ENCODE results near the gene APRT. TPM values are rescaled to one million over a fixed set of nuclear protein-coding genes. Genes with fewer than 3 reads are reported as not detected.
"Not testable (repeated sequence)": the region's sequence is repeated elsewhere in the genome, so short reads cannot be mapped to it uniquely, and the experiment has no call there.

Gene APRT
- total RNA-seq, 1 experiment from 2014 or later = 134 TPM

GRCh38 chr16:88792078-88792550, 19.6 kb downstream of the APRT start:
- no peak for DNase-seq (ENCODE audit: low spot score)
- intact Hi-C loops (cut with micrococcal nuclease; ENCODE audit: unreplicated experiment) = no loop called here
- Histone ChIP-seq H3K9me3 (ENCODE audit: low read depth, low read length, poor library complexity, severe bottlenecking) (no peaks in the 10 kb centered on the region), H3K27me3 (replicated peaks; ENCODE audit: insufficient read depth, low read depth, low read length, poor library complexity) (no peaks in the 10 kb centered on the region), H3K4me3 (ENCODE audit: low read depth, low read length, poor library complexity, severe bottlenecking) (no peak overlapping the region), H3K27ac (ENCODE audit: low read depth, low read length, poor library complexity, severe bottlenecking) (no peak overlapping the region), H3K4me1 (ENCODE audit: insufficient read depth, low read length, poor library complexity, severe bottlenecking) (peaks cover 11% of the 10 kb centered on the region), H3K36me3 (ENCODE audit: insufficient read depth, low read length, poor library complexity, severe bottlenecking) (no peaks in the 10 kb centered on the region)
- BruUV-seq (replicated peaks) = no TSS peak
- POLR2A ChIA-PET (ENCODE audit: low non-redundant PET) = no interaction called here
- CTCF ChIA-PET = no interaction called here
- TF ChIP-seq EZH2 (IDR thresholded peaks at IDR 0.05; ENCODE audit: borderline replicate concordance, low read depth, low read length, poor library complexity, severe bottlenecking) = no peak
- TF ChIP-seq CTCF (conservative IDR thresholded peaks at IDR 0.05; ENCODE audit: low read depth, low read length) = no peak

- no TSS peak for BruUV-seq (replicated peaks)
Observed at GRCh38 chr16:88790312-88791211, 21.2 kb downstream of the APRT start.

GRCh38 chr16:88789594-88789993, 22.1 kb downstream of the APRT start:
- CTCF ChIA-PET = no interaction called here

More at GRCh38 chr16:88790312-88791211, 21.2 kb downstream of the APRT start:
- H3K4me3 ChIP-seq (ENCODE audit: low read depth, low read length, poor library complexity, severe bottlenecking) = no peak overlapping the region
- intact Hi-C loops (cut with micrococcal nuclease; ENCODE audit: unreplicated experiment) = no loop called here
- TF ChIP-seq CTCF (conservative IDR thresholded peaks at IDR 0.05; ENCODE audit: low read depth, low read length) = no peak
- TF ChIP-seq EZH2 (IDR thresholded peaks at IDR 0.05; ENCODE audit: borderline replicate concordance, low read depth, low read length, poor library complexity, severe bottlenecking) = no peak
- H3K36me3 ChIP-seq (ENCODE audit: insufficient read depth, low read length, poor library complexity, severe bottlenecking) = no peaks in the 10 kb centered on the region
- no peak for DNase-seq (ENCODE audit: low spot score)
- ChIA-PET CTCF (no interaction called here), POLR2A (ENCODE audit: low non-redundant PET) (no interaction called here)
- H3K27me3 ChIP-seq (replicated peaks; ENCODE audit: insufficient read depth, low read depth, low read length, poor library complexity) = no peaks in the 10 kb centered on the region
- H3K9me3 ChIP-seq (ENCODE audit: low read depth, low read length, poor library complexity, severe bottlenecking) = no peaks in the 10 kb centered on the region
- no peak overlapping the region for H3K27ac ChIP-seq (ENCODE audit: low read depth, low read length, poor library complexity, severe bottlenecking)
- peaks cover 14% of the 10 kb centered on the region for H3K4me1 ChIP-seq (ENCODE audit: insufficient read depth, low read length, poor library complexity, severe bottlenecking)

GRCh38 chr16:88788749-88789148, 23.0 kb downstream of the APRT start:
- BruUV-seq (replicated peaks); H3K9me3 ChIP-seq (ENCODE audit: low read depth, low read length, poor library complexity, severe bottlenecking); POLR2A ChIA-PET (ENCODE audit: low non-redundant PET); intact Hi-C loops (cut with micrococcal nuclease; ENCODE audit: unreplicated experiment); DNase-seq (ENCODE audit: low spot score); H3K27ac ChIP-seq (ENCODE audit: low read depth, low read length, poor library complexity, severe bottlenecking); CTCF ChIA-PET; H3K4me3 ChIP-seq (ENCODE audit: low read depth, low read length, poor library complexity, severe bottlenecking); H3K36me3 ChIP-seq (ENCODE audit: insufficient read depth, low read length, poor library complexity, severe bottlenecking); H3K27me3 ChIP-seq (replicated peaks; ENCODE audit: insufficient read depth, low read depth, low read length, poor library complexity): not testable (repeated sequence)
- peaks cover 16% of the 10 kb centered on the region for H3K4me1 ChIP-seq (ENCODE audit: insufficient read depth, low read length, poor library complexity, severe bottlenecking)

More at GRCh38 chr16:88789594-88789993, 22.1 kb downstream of the APRT start:
- peaks cover 14% of the 10 kb centered on the region for H3K4me1 ChIP-seq (ENCODE audit: insufficient read depth, low read length, poor library complexity, severe bottlenecking)
- POLR2A ChIA-PET (ENCODE audit: low non-redundant PET) = no interaction called here
- H3K9me3 ChIP-seq (ENCODE audit: low read depth, low read length, poor library complexity, severe bottlenecking) = no peaks in the 10 kb centered on the region
- H3K27ac ChIP-seq (ENCODE audit: low read depth, low read length, poor library complexity, severe bottlenecking) = no peak overlapping the region
- TF ChIP-seq CTCF (conservative IDR thresholded peaks at IDR 0.05; ENCODE audit: low read depth, low read length) = no peak
- TF ChIP-seq EZH2 (IDR thresholded peaks at IDR 0.05; ENCODE audit: borderline replicate concordance, low read depth, low read length, poor library complexity, severe bottlenecking) = no peak
- no peak overlapping the region for H3K4me3 ChIP-seq (ENCODE audit: low read depth, low read length, poor library complexity, severe bottlenecking)
- intact Hi-C loops (cut with micrococcal nuclease; ENCODE audit: unreplicated experiment) = no loop called here
- no TSS peak for BruUV-seq (replicated peaks)
- H3K27me3 ChIP-seq (replicated peaks; ENCODE audit: insufficient read depth, low read depth, low read length, poor library complexity) = no peaks in the 10 kb centered on the region
- DNase-seq (ENCODE audit: low spot score) = no peak
- no peaks in the 10 kb centered on the region for H3K36me3 ChIP-seq (ENCODE audit: insufficient read depth, low read length, poor library complexity, severe bottlenecking)
